D721Med (cell line): Measurements from ENCODE around the gene DRG1.
"Not testable (repeated sequence)": the region's sequence is repeated elsewhere in the genome, so short reads cannot be mapped to it uniquely, and the experiment has no call there.

Source experiments
- DNase-seq: peaks from one replicate; pipeline ENCODE4 v3.0.0; 2011; ENCODE audit warnings: low spot score; ENCODE audit not compliant: insufficient read length
- FAIRE-seq: peaks from 2 replicates; lab custom pipeline; 2011; peaks lifted over from hg19 to GRCh38; lab: Jason Lieb, UNC
- TF ChIP-seq, protein P1 (sequence below): IDR thresholded peaks from 2 replicates; pipeline ENCODE4 v1.5.1; 2012; ENCODE audit warnings: mild to moderate bottlenecking, control low read depth; ENCODE audit not compliant: insufficient read depth; ENCODE audit errors: missing control alignments

Gene DRG1

DNA sequence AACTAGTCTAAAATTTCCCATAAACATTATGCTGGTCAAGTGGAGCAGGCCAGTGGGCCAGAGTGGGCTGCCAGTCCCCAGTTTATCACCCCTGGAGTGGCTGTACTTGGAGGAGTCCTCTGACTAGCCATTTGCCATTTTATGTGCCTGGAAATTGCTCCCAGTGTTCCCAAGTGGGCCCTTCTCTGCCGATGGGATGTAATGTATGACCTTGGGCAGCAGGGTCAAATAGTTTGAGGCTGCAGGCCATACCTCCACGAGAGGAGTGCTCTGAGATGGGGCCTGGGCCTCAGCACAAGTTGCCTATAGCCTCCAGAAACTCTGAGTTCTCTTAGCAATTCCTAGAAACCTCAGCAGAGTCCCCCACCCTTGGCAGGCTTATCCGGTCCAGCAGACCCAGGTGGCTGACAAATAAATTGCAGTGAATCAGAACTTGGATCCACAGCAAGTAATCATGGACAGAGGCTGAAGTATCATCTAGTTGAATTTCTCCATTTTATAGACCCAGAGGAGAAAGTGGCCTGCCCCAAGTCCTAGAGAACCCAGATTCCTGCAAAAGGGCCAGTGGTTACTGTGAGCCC is 35.4 kb upstream of the DRG1 start:
- TF ChIP-seq, protein P1, sequence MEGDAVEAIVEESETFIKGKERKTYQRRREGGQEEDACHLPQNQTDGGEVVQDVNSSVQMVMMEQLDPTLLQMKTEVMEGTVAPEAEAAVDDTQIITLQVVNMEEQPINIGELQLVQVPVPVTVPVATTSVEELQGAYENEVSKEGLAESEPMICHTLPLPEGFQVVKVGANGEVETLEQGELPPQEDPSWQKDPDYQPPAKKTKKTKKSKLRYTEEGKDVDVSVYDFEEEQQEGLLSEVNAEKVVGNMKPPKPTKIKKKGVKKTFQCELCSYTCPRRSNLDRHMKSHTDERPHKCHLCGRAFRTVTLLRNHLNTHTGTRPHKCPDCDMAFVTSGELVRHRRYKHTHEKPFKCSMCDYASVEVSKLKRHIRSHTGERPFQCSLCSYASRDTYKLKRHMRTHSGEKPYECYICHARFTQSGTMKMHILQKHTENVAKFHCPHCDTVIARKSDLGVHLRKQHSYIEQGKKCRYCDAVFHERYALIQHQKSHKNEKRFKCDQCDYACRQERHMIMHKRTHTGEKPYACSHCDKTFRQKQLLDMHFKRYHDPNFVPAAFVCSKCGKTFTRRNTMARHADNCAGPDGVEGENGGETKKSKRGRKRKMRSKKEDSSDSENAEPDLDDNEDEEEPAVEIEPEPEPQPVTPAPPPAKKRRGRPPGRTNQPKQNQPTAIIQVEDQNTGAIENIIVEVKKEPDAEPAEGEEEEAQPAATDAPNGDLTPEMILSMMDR: no peak
- DNase-seq (no peak), FAIRE-seq (no peak)

DNA sequence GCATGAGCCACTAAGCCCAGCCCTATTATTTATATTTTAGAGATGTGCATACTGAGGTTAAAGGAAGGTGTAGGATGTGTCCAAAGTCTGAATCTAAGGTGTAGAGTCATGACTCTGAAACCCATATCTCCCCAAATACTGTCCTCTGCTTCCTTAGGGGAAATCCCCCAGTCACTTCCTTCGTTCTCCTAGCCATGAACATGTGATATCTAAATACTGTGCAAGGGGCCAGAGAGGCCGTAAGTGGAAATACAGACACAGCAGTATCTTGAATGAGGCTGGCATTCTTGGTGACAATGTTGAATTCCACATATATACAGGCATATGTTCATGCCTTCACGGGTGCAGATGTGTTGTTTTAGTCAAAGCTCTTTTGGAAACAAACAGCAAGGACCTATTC is 32.0 kb upstream of the DRG1 start:
- FAIRE-seq: no peak
- TF ChIP-seq, protein P1: no peak
- no peak for DNase-seq

DNA sequence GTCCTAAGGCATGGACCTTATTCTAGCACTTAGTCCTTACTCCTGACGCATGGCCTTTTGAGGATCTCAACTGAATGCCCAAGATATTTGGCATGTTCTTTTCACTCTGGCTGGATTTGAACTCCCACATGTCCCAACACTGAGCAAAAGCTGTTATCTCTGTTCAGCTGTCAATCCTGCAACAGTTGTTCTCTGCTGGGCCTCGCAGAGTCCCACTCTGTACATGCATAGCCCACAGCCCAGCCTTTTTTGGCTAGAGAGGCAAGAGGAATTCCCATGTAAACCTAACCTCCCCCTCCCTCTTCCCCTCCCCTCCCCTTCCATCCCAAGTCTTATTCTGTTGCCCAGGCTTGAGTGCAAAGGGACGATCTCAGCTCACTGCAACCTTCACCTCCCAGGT is 21.8 kb upstream of the DRG1 start:
- TF ChIP-seq, protein P1: no peak
- DNase-seq (no peak), FAIRE-seq (no peak)

DNA sequence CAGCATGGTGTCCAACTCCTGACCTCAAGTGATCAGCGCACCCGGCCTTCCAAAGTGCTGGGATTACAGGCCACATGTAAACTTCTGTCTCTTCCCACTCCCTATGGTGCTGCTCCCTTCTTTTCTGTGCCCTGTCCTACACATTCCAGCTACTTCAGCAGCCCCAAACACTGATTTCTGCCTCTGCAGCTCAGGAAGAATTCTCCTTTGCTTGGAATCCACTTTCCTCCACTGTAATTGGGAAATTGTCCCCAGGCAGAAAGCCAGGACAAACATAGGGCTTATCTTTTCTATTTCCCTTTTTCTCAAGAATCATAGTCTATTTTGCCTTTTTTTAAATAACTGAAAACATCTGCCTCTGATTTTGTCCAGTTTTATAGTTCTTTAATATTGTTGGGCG is 21.3 kb upstream of the DRG1 start:
- TF ChIP-seq, protein P1: no peak
- no peak for DNase-seq
- no peak for FAIRE-seq

DNA sequence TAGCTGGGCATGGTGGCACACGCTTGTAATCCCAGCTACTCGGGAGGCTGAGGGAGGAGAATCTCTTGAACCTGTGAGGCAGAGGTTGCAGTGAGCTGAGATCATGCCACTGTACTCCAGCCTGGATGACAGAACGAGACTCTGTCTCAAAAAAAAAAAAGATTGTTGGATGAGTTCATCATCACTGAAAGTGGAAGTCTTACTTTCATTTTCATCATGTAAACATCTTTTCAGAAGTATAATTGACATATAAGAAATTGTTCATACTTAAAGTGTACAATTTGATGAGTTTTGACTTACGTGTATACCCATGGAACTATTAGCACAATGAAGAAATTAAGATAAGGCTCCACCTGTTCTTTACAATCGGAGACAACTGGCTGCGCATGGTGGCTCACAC is 20.8 kb upstream of the DRG1 start:
- DNase-seq, FAIRE-seq: not testable (repeated sequence)

DNA sequence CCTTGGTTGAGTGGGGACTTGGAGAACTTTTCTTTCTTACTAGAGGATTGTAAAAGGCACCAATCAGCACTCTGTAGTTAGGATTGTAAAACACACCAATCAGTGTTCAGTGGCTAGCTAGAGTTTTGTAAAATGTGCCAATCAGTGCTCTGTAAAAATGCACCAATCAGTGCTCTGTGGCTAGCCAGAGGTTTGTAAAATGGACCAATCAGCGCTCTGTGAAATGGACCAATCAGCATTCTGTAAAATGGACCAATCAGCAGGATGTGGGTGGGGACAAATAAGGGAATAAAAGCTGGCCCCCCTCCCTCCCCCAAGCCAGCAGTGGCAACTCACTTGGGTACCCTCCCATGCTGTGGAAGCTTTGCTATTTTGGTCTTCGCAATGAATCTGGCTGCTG is 5.5 kb upstream of the DRG1 start:
- DNase-seq: no peak
- no peak for FAIRE-seq
- TF ChIP-seq, protein P1: no peak

DNA sequence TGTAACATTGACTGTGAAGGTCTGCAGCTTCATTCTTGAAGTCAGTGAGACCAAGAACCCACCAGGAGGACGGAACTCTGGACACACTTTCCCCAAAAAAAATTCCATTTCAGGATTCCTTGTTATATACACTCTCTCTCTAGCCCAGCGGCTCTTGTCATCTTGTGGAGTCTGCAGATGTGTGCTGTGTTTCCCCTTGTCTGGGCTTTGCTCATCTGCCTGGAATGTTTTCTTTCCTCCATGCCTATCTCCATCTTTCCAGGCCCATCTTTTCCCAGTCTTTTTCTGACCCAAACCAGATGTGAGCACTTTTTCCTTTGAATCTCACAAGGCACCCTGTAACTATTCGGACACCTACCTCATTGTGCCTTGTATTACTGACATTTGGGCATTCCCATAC is 5.1 kb upstream of the DRG1 start:
- TF ChIP-seq, protein P1: no peak
- DNase-seq (no peak), FAIRE-seq (no peak)

DNA sequence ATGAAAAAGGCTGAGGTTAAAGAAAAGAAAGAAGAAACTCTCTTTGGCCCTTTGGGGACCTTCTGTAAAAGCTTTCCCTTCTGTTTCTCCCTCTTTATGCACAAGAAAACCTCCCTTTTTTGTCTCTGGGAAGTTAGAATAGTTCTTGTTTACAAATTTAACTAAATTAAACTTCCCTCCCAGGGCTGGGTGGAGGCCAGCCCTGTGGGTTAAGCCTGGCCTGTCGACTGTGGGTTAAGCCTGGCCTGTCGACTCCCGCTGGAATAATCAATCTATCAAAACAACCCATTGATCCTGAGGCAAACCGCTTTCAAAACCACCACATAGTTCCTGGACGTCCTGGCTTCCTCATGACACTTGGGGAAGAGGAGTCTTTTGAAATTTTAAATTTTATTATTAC is 1.2 kb upstream of the DRG1 start:
- FAIRE-seq (no peak), DNase-seq (no peak)
- TF ChIP-seq, protein P1: no peak
